ENCODE data around the gene KRTAP5-6.

Gene KRTAP5-6, protein sequence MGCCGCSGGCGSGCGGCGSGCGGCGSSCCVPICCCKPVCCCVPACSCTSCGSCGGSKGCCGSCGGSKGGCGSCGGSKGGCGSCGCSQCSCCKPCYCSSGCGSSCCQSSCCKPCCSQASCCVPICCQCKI

DNA sequence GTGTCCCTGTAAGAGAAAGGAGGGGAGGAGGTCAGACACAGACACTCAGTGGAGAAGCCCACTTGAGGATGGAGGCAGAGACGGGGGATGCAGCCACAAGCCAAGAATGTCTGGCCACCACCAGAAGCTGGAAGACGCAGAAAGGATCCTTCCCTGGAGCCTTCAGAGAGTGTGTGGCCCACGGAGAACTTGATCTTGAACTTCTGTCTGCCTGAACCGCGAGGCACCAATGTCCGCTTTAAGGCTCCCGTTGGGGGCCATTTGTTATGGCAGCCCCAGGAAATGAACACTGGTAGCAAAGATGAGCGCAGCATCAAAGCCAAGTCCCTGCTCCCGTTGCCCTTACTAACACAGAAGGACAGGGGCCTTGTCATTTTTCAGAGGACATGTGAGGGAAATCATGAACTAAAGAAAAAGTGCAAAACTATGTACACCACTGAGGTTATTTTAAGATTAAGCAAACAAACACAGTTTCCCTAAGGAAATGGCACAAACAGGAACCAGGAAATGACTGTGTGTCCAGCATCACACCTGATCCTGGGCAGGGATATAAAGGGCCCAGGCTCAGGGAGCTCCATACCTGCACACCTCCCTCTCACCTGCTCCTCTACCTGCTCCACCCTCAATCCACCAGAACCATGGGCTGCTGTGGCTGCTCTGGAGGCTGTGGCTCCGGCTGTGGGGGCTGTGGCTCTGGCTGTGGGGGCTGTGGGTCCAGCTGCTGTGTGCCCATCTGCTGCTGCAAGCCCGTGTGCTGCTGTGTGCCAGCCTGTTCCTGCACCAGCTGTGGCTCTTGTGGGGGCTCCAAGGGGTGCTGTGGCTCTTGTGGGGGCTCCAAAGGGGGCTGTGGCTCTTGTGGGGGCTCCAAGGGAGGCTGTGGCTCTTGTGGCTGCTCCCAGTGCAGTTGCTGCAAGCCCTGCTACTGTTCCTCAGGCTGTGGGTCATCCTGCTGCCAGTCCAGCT lies at the start of gene KRTAP5-6:
Gene KRTAP5-6, plus strand, starts transcription at position 588 of the 963 bp plus-strand sequence. Its CDS starts 51 bp downstream, at position 639.
- DNase-seq, result no peak

DNA sequence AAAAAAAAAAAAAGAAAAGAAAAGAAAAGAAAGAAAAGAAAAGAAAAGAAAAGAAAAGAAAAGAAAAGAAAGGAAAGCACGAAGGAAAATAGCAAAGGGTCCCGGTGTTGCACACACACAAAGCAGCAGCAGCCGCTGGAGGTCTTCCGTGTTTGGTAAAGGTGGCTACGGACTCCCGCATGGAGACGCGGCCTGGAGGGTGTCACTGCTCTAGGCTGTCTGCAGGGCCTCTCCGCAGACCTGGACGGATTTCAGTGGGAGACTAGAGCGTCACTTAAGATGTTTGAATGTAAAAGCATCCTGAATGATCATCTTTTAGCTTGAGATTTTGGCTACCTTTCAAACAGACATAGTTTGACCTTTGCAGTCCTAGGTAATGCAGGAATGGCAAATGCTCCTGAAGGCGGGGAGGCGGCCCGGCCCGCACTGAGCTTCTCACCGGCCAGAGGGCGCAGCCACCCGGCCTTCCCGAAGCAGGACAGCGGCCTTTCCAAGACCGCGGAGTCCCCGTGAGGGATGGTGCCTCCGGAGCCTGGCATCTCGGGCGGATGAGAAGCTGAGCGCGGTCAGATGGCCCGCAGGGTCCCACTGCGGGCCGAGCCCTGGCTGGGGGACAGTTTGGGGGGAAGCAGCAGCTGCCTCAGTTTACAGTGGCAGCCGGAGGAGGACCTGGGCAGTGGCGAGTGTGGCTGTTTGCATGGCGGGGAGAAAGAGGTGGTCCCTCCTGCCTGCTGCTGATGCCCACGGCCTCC lies 48.9 kb upstream of the KRTAP5-6 start:
- no peak for DNase-seq

- no peak for DNase-seq
Measured at GRCh38 chr11:1648653-1649420, 48.2 kb upstream of the KRTAP5-6 start.

- DNase-seq, result no peak
Measured at GRCh38 chr11:1650034-1650917, 46.7 kb upstream of the KRTAP5-6 start.

DNA sequence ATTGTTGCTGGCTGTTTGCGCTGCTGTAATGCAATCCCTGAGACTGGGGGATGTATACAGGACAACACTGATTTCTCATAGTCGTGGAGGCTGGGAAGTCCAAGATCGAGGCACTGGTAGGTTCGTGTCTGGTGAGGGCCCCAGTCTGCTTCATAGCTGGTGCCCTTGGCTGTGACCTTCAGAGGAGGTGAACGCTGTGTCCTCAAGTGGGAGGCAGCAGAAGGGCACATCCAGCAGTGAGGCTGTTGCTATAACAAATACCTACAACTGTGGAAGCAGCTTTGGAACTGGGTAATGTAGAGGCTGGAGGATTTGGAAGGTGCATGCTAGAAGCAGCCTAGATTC lies 46.1 kb upstream of the KRTAP5-6 start:
- no peak for DNase-seq

DNA sequence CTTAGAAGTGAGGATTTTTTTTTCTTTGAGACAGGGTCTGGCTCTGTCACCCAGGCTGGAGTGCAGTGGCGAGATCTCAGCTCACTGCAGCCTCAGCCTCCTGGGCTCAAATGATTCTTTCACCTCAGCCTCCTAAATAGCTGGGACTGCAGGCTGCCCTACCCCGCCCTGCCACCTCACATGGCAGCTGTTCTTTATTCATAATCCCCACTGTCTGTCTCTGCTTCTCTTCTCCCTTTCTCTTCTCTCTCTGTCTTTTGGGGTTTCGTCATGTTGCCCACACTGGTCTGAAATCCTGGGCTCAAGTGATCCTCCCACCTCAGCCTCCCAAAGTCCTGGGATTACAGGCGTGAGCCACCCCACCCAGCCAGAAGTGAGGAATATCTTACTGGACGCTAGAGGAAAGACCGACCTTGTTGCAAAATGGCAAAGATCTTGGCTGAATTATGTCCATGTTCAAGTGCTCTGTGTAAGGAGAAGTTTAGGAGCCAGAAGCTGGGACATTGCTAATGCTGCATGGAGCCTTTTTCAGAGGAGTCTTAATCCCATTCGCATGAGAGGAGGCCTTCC lies 45.5 kb upstream of the KRTAP5-6 start:
- DNase-seq, result no peak

DNA sequence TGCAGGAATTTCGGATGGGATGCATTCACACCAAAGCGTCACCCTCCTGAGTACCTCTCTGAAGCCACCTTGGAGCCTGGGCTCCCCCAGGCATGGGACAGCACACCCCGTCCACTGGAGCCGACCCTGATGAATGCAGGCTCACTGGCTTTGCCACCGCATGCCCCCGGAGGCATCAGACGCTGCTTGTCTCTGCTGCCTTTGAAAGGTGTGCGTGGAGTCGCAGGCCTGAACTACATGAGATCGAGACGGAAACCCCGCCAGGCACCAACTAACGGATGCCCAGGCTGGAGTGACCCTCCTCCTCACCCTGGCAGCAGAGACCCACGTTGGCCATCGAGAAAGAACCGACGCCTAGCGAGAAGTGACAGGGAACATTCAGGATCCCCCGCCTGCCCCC lies 45.0 kb upstream of the KRTAP5-6 start:
- no peak for DNase-seq

DNA sequence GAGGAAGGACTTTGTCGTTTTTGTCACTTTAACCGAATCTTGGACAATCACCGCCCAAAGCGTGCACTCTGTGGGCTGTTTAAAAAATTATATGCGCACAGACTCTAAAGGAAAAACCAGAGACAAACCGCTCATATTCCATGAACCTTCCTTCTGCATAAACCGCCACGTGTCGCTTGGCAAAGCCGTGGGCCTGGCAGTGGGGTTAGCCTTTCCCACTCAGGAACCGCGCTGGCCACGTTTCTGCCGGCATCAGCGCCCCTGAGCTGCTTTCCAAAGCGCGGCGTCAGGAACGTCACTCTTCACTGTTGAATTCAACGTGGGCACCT lies 44.6 kb upstream of the KRTAP5-6 start:
- DNase-seq, result no peak

DNA sequence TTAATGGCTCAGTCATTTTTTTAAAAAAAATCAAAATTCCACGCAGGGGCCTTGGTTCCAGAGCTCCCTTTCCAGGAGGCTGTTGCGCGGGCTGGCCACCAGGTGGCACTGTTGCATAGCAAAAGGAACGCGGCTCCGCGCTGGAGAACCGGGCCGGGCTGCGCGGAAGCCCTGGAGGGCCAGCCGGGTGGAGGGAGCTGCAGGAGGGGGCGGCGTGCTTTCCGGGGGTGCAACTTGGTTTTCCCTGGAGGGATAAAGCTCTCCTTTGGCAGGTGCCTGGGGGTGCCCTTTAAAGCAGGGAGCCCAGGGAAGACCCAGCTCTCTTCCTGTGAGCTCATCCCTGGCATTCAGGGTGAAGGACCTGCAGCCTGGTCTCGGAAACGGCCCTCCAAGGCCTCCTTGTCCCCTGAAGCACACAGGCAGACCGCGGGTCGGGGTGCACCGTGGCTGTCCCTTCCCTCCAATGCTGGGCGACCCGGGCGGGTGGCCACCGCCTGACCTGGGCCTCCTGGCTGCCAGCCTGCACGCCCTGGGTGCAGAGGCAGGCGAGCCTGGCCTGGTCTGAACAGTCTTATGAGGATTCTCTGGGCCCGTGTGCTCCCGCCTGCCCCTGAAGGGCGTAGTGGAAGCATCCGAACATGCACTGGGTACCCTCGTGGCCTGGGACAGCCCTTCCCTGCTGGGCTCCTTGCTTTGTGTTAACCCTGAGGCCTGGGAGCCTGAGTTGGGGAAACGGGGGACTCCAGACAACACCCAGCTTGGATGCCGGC lies 44.0 kb upstream of the KRTAP5-6 start:
- DNase-seq, result no peak

GRCh38 chr11:1653541-1654387 lies 43.2 kb upstream of the KRTAP5-6 start:
- DNase-seq, result no peak

DNA sequence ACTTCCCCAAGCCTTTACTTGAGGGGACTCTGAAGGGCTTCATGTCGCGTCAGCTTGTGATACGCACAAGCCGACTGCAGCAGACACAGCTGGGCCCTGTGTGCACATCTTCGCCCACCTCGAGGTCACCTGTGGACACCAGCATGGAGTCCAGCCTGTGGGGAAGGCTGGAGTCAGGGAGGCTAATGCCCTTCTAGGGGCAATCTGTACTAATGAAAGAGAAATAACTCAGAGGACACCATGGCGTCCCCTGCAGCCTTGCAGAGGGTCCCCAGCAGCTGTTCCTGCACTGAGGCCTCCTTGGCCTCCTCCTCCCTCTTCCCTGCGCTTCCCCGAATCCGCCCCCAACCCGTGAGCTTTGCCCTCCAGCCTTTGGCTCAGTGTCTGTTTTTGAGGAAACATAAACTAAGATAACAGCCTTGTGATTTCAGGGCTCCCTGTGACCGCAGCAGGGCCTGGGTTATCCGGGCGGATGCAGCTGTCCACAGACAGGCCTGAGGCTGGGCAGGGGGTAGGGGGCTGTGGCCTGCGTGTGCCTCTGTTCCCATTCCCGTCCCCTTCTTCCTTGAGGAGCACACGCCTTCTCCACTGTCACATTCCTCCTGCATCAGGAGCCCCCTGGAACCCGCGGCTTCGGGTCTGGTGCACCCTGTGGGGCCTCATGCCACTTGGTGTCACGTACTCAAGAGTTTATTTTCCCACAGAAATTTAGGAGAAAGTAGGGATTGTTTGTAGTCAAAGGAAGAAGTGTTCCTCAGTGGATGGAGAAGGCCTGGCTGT lies 42.4 kb upstream of the KRTAP5-6 start:
- no peak for DNase-seq

GRCh38 chr11:1655168-1656060 lies 41.6 kb upstream of the KRTAP5-6 start:
- DNase-seq, result no peak

DNA sequence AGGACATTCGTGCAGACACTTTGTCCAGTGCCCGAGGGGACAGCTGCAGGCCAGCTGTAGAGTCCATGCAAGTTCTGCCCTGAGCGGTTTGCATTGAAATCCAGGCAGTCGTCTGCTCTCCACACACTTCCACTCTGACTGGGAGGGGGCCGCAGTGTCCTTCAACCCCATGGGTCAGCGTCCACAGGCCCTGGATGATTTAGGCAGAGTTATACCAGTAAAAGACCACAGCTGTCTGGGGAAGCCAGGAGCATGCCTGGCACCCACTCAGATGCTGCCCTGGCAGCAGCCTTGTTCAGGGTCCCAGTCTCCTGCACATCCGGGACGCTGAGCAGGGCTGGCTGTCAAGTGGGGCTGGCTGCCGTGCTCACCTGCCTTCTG lies 40.9 kb upstream of the KRTAP5-6 start:
- DNase-seq, result no peak

- no peak for DNase-seq
Measured at GRCh38 chr11:1656670-1657069, 40.3 kb upstream of the KRTAP5-6 start.

- no peak for DNase-seq
Measured at GRCh38 chr11:1659506-1659905, 37.5 kb upstream of the KRTAP5-6 start.

GRCh38 chr11:1660111-1660867 lies 36.7 kb upstream of the KRTAP5-6 start:
- DNase-seq, result no peak
